NT2/D1 (cell line): ENCODE data around the gene NRM.

ENCODE experiments used
- DNase-seq: peaks from one replicate; pipeline ENCODE4 v3.0.0-alpha.2; 2011; ENCODE audit warnings: low read depth, low spot score
- H3K27me3 ChIP-seq: 2 replicates; pipeline ENCODE4 v1.6.0; 2011; ENCODE audit warnings: mild to moderate bottlenecking; ENCODE audit not compliant: insufficient read length, insufficient read depth
- H3K36me3 ChIP-seq: 2 replicates; pipeline ENCODE4 v1.6.1; 2011; ENCODE audit warnings: mild to moderate bottlenecking, low read length, mixed read lengths; ENCODE audit not compliant: insufficient read depth, insufficient read length
- H3K4me1 ChIP-seq: 2 replicates; pipeline ENCODE4 v1.5.1; 2011; ENCODE audit not compliant: insufficient read depth, insufficient read length
- H3K4me3 ChIP-seq: 2 replicates; pipeline ENCODE4 v1.5.1; 2011; ENCODE audit warnings: low read depth; ENCODE audit not compliant: insufficient read length
- H3K9ac ChIP-seq: 2 replicates; pipeline ENCODE4 v1.6.0; 2011; ENCODE audit warnings: low read depth; ENCODE audit not compliant: insufficient read length
- H3K9me3 ChIP-seq: 2 replicates; pipeline ENCODE4 v1.5.1; 2011; ENCODE audit warnings: mild to moderate bottlenecking, low read length; ENCODE audit not compliant: insufficient read depth
- SUZ12 ChIP-seq: IDR thresholded peaks from 2 replicates; pipeline ENCODE4 v1.6.1; 2011; ENCODE audit not compliant: insufficient read length, insufficient read depth; ENCODE audit errors: extremely low read depth
- YY1 ChIP-seq: IDR thresholded peaks from 2 replicates; pipeline ENCODE4 v1.6.1; 2011; ENCODE audit not compliant: insufficient read length, insufficient read depth
- ZNF274 ChIP-seq: IDR thresholded peaks from 2 replicates; pipeline ENCODE4 v1.6.1; 2011; ENCODE audit warnings: mild to moderate bottlenecking, low read depth, low read length

The NRM gene

GRCh38 chr6:30689022-30689865 lies 1.5 kb downstream of the NRM start:
- Histone ChIP-seq H3K36me3 (peaks cover 24% of the 10 kb centered on the region), H3K9ac (peak overlapping the region; percentile 87), H3K27me3 (no peaks in the 10 kb centered on the region), H3K9me3 (no peaks in the 10 kb centered on the region), H3K4me1 (peaks cover 10% of the 10 kb centered on the region), H3K4me3 (peak overlapping the region; percentile 63)
- TF ChIP-seq ZNF274: no peak
- TF ChIP-seq YY1: no peak
- no peak for TF ChIP-seq SUZ12
- DNase-seq: no peak

- Histone ChIP-seq H3K36me3 (peaks cover 24% of the 10 kb centered on the region), H3K9ac (no peak overlapping the region), H3K4me1 (peaks cover 10% of the 10 kb centered on the region), H3K4me3 (no peak overlapping the region), H3K27me3 (no peaks in the 10 kb centered on the region), H3K9me3 (no peaks in the 10 kb centered on the region)
- DNase-seq: no peak
- no peak for TF ChIP-seq SUZ12
- no peak for TF ChIP-seq YY1
- TF ChIP-seq ZNF274: no peak
These were observed 2.2 kb downstream of the NRM start for GRCh38 chr6:30688569-30688968.

- peaks cover 29% of the 10 kb centered on the region for H3K36me3 ChIP-seq
- DNase-seq: no peak
- peak overlapping the region; percentile 63 for H3K4me3 ChIP-seq
- TF ChIP-seq ZNF274: no peak
- TF ChIP-seq SUZ12: no peak
- TF ChIP-seq YY1: no peak
- H3K4me1 ChIP-seq: peaks cover 14% of the 10 kb centered on the region
- H3K9ac ChIP-seq: peak overlapping the region; percentile 86
- no peaks in the 10 kb centered on the region for H3K9me3 ChIP-seq
- no peaks in the 10 kb centered on the region for H3K27me3 ChIP-seq
These were observed 2.9 kb downstream of the NRM start for GRCh38 chr6:30687659-30688431.

DNA sequence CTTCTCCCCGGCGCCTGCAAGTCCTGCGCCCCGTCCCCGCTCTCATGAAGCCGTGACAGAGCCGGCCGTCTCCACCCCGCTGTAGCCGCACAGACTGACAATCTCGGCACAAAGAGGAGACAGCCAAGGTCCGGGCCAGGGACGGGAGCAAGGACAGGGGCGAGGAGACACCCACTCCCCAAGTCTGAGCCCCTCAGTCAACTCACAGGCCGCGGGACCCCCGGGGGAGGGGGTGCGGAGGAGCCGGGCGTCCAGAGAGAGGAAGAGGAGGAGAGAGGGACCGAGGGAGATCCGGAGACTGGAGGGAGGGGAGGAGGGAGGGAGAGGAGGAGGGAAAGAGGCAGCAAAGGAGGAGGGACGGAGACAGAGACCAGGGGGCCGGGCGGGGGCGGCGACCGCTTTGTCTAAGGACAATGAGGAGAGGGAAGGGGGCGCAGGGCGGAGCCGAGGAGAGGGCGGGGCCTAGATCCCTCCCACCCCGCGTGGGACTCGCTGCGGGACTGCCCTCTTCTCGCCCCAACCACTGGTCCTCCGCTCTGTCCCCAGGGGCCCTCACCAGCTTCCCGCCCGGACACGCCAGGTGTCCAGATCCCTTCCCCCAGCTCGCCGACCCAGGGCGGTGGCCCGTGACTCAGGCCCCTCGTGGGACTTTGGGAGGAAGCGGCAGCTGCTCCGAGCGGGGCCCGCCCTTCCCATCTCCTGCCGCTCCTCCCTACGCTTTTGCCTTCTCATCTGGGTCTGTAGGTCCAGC lies 3.7 kb downstream of the NRM start:
- H3K4me1 ChIP-seq: peaks cover 19% of the 10 kb centered on the region

GRCh38 chr6:30686009-30686907 lies 4.5 kb downstream of the NRM start, which contains the start of gene PPP1R18:
Gene PPP1R18, minus strand, starts transcription at chr6:30686645. Its CDS starts 627 bp downstream, at chr6:30686018.
- TF ChIP-seq YY1 (no peak), ZNF274 (no peak)
- DNase-seq: no peak
- H3K9ac ChIP-seq: peak within 1 kb of the TSS; percentile 86

More for the DNA sequence above, 3.7 kb downstream of the NRM start:
- TF ChIP-seq ZNF274: no peak
- no peak for TF ChIP-seq YY1
- no peak for TF ChIP-seq SUZ12
- DNase-seq: no peak
- Histone ChIP-seq H3K9ac (peak overlapping the region; percentile 86), H3K9me3 (no peaks in the 10 kb centered on the region), H3K36me3 (peaks cover 29% of the 10 kb centered on the region), H3K27me3 (no peaks in the 10 kb centered on the region), H3K4me3 (peak overlapping the region; percentile 63)

More at GRCh38 chr6:30686009-30686907, 4.5 kb downstream of the NRM start, which contains the start of gene PPP1R18:
- no peaks in the 10 kb centered on the region for H3K9me3 ChIP-seq
- peak within 1 kb of the TSS; percentile 63 for H3K4me3 ChIP-seq
- peaks cover 33% of the 10 kb centered on the region for H3K36me3 ChIP-seq
- H3K27me3 ChIP-seq: no peaks in the 10 kb centered on the region
- peaks cover 20% of the 10 kb centered on the region for H3K4me1 ChIP-seq
